GM12801 (cell line): Measurements from ENCODE around the gene CNTN4.

Experiments
- TF ChIP-seq, protein P1 (sequence below): IDR thresholded peaks from one replicate; pipeline ENCODE4 v1.5.1; 2011; ENCODE audit warnings: control low read depth; ENCODE audit not compliant: insufficient read length; ENCODE audit errors: extremely low read depth

The CNTN4 gene

GRCh38 chr3:2094941-2095340, 3.7 kb upstream of the CNTN4 start:
- TF ChIP-seq, protein P1, sequence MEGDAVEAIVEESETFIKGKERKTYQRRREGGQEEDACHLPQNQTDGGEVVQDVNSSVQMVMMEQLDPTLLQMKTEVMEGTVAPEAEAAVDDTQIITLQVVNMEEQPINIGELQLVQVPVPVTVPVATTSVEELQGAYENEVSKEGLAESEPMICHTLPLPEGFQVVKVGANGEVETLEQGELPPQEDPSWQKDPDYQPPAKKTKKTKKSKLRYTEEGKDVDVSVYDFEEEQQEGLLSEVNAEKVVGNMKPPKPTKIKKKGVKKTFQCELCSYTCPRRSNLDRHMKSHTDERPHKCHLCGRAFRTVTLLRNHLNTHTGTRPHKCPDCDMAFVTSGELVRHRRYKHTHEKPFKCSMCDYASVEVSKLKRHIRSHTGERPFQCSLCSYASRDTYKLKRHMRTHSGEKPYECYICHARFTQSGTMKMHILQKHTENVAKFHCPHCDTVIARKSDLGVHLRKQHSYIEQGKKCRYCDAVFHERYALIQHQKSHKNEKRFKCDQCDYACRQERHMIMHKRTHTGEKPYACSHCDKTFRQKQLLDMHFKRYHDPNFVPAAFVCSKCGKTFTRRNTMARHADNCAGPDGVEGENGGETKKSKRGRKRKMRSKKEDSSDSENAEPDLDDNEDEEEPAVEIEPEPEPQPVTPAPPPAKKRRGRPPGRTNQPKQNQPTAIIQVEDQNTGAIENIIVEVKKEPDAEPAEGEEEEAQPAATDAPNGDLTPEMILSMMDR = no peak

DNA sequence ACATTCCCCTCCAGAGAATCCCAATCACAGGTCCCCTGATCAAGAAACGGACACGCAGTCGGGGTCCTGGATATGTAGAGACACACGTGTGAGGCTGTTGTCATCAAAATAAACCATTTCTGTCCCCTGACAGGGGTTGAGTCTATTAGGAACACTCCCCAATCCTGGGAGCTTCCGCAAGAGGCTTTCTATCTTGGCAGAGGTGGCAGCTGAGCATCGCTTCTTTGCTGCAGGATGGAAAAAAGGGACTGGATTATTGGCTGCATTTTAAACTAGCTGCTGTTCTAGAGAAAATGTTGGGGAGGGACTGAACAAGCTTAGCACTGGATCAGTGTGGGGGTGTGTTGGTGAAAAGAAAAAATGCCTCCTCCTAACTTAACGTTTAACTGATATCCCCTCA, 2.5 kb upstream of the CNTN4 start:
- TF ChIP-seq, protein P1 = no peak

DNA sequence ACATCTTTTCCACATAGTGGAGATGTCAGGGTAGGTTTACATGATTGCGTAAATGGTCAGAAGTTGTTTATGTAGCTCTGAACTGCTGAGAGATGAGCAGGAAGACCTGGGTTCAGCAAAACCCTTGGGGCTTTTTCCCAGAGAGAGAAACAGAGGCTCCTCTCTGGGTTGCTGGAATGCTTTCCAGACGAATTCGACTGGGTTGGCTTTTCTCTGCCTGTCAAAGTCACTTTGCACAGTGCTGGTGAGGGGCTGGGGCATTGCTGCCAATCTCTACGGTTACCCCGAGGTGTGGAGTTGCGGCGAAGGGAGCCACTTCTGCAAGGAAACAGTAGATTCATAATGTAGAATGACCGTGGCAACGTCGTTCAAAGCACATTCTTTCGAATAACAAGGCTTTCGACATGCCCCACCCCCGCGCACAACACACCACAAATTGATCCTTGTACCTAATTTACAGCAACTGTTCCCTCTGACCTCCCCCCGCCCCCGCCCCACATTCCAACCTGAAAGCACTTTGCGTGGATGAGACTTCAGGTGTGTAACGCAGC, 950 bp upstream of the CNTN4 start:
- TF ChIP-seq, protein P1 = no peak

GRCh38 chr3:2099028-2099671, 484 bp downstream of the CNTN4 start:
- TF ChIP-seq, protein P1 = no peak

DNA sequence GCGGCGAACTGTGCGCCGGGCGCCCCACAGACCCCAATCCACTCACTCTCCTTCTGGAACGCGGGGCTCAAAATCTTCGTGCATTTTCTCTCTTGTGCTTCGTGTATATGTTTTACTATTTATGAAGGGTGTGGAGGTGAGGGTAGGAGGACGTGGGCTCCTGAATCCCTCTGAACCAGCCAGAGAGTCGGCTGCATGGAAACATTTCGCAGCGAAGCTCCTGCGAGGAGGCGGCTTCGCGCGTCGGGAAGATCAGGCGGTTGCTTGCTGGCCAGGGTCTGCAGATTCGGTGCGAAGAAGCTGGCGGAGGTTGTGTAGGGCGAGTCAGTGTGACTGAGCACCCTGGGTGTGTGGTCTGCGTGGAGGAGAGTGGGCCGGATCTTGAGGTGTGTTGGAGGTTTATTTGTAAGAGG, 1.1 kb downstream of the CNTN4 start:
- TF ChIP-seq, protein P1 = no peak

GRCh38 chr3:2106438-2106837, 7.8 kb downstream of the CNTN4 start:
- TF ChIP-seq, protein P1 = no peak

GRCh38 chr3:2110597-2111117, 12.0 kb downstream of the CNTN4 start:
- TF ChIP-seq, protein P1 = no peak
